C4-2B (cell line): ENCODE data around the gene RFTN1.

ENCODE experiments used
- ZFX ChIP-seq: fragments of 450-650 bp; IDR thresholded peaks from 2 replicates; pipeline ENCODE4 v1.6.1; 2017
- TF ChIP-seq, protein P1 (sequence below): fragments of 450-650 bp; conservative IDR thresholded peaks from 2 replicates; pipeline ENCODE4 v1.5.1; 2017; ENCODE audit warnings: mild to moderate bottlenecking

DNA sequence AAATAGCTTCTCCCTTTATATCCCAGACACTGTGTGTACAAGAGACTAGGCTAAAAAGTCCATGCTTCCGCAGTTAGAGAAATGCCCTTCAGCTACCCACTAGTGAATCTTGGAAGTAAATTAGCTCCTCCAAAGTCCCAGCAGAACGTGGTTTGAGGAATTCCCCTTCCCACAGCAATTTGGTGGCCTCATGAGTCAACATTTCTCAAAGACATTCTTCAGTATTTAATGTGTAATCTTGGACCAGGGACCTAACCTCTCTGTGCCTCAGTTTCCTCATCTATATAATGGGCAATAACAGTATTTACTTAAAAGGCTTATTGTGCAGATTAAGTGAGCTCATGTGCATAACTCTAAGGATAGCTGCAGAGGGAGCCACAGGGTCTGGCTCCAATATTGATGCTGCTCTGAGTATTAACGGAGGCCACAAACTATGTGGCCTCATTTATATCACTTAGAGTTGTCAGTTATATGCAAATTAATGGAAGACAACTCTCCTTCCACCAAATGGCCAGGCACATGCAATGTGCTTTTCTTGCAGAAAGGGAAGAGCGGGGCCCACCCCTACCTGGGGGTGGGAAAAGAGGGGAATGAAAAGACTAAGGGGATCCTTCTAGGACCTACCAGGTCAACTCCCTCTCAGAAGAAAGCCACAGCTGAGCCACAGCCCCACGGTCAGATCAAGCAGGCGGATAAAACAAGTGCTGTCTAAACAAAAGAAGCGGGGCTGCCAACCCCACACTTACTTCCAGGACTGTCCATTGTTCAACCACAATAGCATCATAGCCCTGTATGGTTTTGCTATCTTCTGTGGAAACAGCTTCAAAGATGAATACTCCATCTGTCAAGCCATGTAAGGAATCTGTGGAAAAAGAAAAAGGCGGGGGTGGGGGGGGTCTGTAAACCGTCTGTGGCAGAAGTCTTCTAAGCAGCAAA, 156.0 kb downstream of the RFTN1 start:
- TF ChIP-seq, protein P1, sequence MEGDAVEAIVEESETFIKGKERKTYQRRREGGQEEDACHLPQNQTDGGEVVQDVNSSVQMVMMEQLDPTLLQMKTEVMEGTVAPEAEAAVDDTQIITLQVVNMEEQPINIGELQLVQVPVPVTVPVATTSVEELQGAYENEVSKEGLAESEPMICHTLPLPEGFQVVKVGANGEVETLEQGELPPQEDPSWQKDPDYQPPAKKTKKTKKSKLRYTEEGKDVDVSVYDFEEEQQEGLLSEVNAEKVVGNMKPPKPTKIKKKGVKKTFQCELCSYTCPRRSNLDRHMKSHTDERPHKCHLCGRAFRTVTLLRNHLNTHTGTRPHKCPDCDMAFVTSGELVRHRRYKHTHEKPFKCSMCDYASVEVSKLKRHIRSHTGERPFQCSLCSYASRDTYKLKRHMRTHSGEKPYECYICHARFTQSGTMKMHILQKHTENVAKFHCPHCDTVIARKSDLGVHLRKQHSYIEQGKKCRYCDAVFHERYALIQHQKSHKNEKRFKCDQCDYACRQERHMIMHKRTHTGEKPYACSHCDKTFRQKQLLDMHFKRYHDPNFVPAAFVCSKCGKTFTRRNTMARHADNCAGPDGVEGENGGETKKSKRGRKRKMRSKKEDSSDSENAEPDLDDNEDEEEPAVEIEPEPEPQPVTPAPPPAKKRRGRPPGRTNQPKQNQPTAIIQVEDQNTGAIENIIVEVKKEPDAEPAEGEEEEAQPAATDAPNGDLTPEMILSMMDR, result no peak
- TF ChIP-seq ZFX, result no peak
